IMR-90 (cell line): ENCODE data around the gene PCDHA4. TPM values are rescaled to one million over a fixed set of nuclear protein-coding genes. Genes with fewer than 3 reads are reported as not detected.

ENCODE experiments used
- ATAC-seq: fragments of 200-7000 bp; cut with Tn5 transposase; 2 replicates; pipeline ENCODE4 v1.9.1; 2020; ENCODE audit warnings: low read depth, mild to moderate bottlenecking, moderate library complexity
- BruUV-seq: library from RNA; stranded (reverse); fragments of 400-500 nt; replicated peaks from 2 replicates; lab custom pipeline; 2021; lab: Mats Ljungman, UMichigan
- CTCF ChIA-PET: fragments of 300-600 bp; formaldehyde crosslinking; extraction: SDS; loops from one replicate; lab custom pipeline; 2021; ENCODE audit warnings: antibody characterized with exemption; lab: Yijun Ruan, JAX
- POLR2A ChIA-PET: fragments of 300-600 bp; sonication (Branson Sonifier 250); formaldehyde crosslinking; loops from one replicate; lab custom pipeline; 2022; ENCODE audit warnings: antibody characterized with exemption; ENCODE audit not compliant: unreplicated experiment; lab: Charles Lee
- DNase-seq: peaks from one replicate; pipeline ENCODE4 v3.0.0; 2013
- H2AFZ ChIP-seq: replicated peaks from 2 replicates; pipeline ENCODE3; 2013; ENCODE audit warnings: low read length, mild to moderate bottlenecking; ENCODE audit not compliant: poor library complexity
- H2AK5ac ChIP-seq: 2 replicates; pipeline ENCODE4 v1.6.1; 2013; ENCODE audit warnings: low read depth, low read length, inconsistent platforms
- H2AK9ac ChIP-seq: replicated peaks from 2 replicates; pipeline ENCODE3; 2013; ENCODE audit warnings: mild to moderate bottlenecking, low read depth, low read length, moderate library complexity; ENCODE audit not compliant: poor library complexity
- H2BK120ac ChIP-seq: 2 replicates; pipeline ENCODE4 v1.6.1; 2013; ENCODE audit warnings: low read depth, low read length, inconsistent platforms
- H2BK15ac ChIP-seq: 3 replicates; pipeline ENCODE4 v1.6.1; 2013; ENCODE audit warnings: low read depth, low read length, inconsistent platforms
- H2BK20ac ChIP-seq: 2 replicates; pipeline ENCODE4 v1.6.1; 2013; ENCODE audit warnings: low read depth, mild to moderate bottlenecking, inconsistent platforms, low read length, moderate library complexity
- H2BK5ac ChIP-seq: 2 replicates; pipeline ENCODE4 v1.6.1; 2013; ENCODE audit warnings: mild to moderate bottlenecking, low read depth, low read length, inconsistent platforms; ENCODE audit not compliant: poor library complexity, severe bottlenecking
- H3K14ac ChIP-seq: replicated peaks from 2 replicates; pipeline ENCODE4 v1.6.1; 2013; ENCODE audit warnings: low read depth, low read length, inconsistent platforms
- H3K18ac ChIP-seq: 2 replicates; pipeline ENCODE4 v1.6.1; 2013; ENCODE audit warnings: low read depth, low read length, control low read depth
- H3K23ac ChIP-seq: 2 replicates; pipeline ENCODE4 v1.6.1; 2013; ENCODE audit warnings: low read depth, low read length, inconsistent platforms
- H3K27ac ChIP-seq: 2 replicates; pipeline ENCODE4 v1.5.1; 2013; ENCODE audit warnings: mild to moderate bottlenecking, control low read depth, low read length; ENCODE audit not compliant: insufficient read depth
- H3K27me3 ChIP-seq: 2 replicates; pipeline ENCODE4 v1.6.1; 2013; ENCODE audit warnings: low read length; ENCODE audit not compliant: control insufficient read depth, insufficient read depth
- H3K36me3 ChIP-seq: 2 replicates; pipeline ENCODE4 v1.6.1; 2013; ENCODE audit warnings: low read length, mixed read lengths; ENCODE audit not compliant: control insufficient read depth, insufficient read depth
- H3K4ac ChIP-seq: 2 replicates; pipeline ENCODE4 v1.6.1; 2013; ENCODE audit warnings: low read depth, low read length, inconsistent platforms
- H3K4me1 ChIP-seq: 2 replicates; pipeline ENCODE4 v1.6.1; 2013; ENCODE audit warnings: low read length, mixed read lengths; ENCODE audit not compliant: control insufficient read depth, insufficient read depth
- H3K4me2 ChIP-seq: 2 replicates; pipeline ENCODE4 v1.6.1; 2013; ENCODE audit warnings: low read depth, mild to moderate bottlenecking, control low read depth, low read length, moderate library complexity
- H3K4me3 ChIP-seq: 2 replicates; pipeline ENCODE4 v1.5.1; 2013; ENCODE audit warnings: low read depth, mild to moderate bottlenecking, control low read depth, low read length, moderate library complexity; ENCODE audit not compliant: insufficient read depth
- H3K56ac ChIP-seq: 2 replicates; pipeline ENCODE4 v1.6.1; 2013; ENCODE audit warnings: low read length, inconsistent platforms; ENCODE audit not compliant: insufficient read depth; ENCODE audit errors: extremely low read depth
- H3K79me1 ChIP-seq, 2 experiments: 2 replicates each; pipeline ENCODE4 v1.6.1; 2013; ENCODE audit warnings: low read length in 2 of 2, inconsistent platforms in 1 of 2, low read depth in 1 of 2
- H3K9ac ChIP-seq: 2 replicates; pipeline ENCODE4 v1.6.1; 2013; ENCODE audit warnings: low read depth, low read length, control low read depth
- H3K9me1 ChIP-seq: 2 replicates; pipeline ENCODE4 v1.6.1; 2013; ENCODE audit warnings: low read length, inconsistent platforms; ENCODE audit not compliant: insufficient read depth
- H3K9me3 ChIP-seq: 2 replicates; pipeline ENCODE4 v1.6.1; 2013; ENCODE audit warnings: low read length; ENCODE audit not compliant: control insufficient read depth, insufficient read depth
- H4K20me1 ChIP-seq: 2 replicates; pipeline ENCODE4 v1.6.1; 2013; ENCODE audit warnings: low read length, inconsistent platforms; ENCODE audit not compliant: insufficient read depth
- H4K5ac ChIP-seq: 2 replicates; pipeline ENCODE4 v1.6.1; 2013; ENCODE audit warnings: mild to moderate bottlenecking, low read depth, low read length, control low read depth
- H4K8ac ChIP-seq, 2 experiments: 2 replicates each; pipeline ENCODE4 v1.6.1; 2013; ENCODE audit warnings: low read depth in 2 of 2, low read length in 2 of 2, control low read depth in 1 of 2, inconsistent platforms in 1 of 2
- H4K91ac ChIP-seq: 2 replicates; pipeline ENCODE4 v1.6.1; 2013; ENCODE audit warnings: low read depth, low read length, inconsistent platforms; ENCODE audit not compliant: insufficient read depth
- CEBPB ChIP-seq: IDR thresholded peaks from 2 replicates; pipeline ENCODE4 v1.6.1; 2012; ENCODE audit warnings: low read depth, low read length, improper control_type of control experiment
- RCOR1 ChIP-seq: IDR thresholded peaks from 2 replicates; pipeline ENCODE4 v1.6.1; 2012; ENCODE audit warnings: mild to moderate bottlenecking, low read length, improper control_type of control experiment; ENCODE audit not compliant: insufficient replicate concordance
- WGBS, 2 experiments: methylation state at CpG; one replicate each; pipeline versions ENCODE4 v1.1.5 to v1.1.7; 2013; ENCODE audit warnings: missing lambda C conversion rate in 2 of 2; ENCODE audit not compliant: insufficient read length in 1 of 2; ENCODE audit errors: extremely low coverage in 2 of 2; 5-methylcytosine and 5-hydroxymethylcytosine counted together
- dilution Hi-C: fragments of 300-500 bp; cut with HindIII; formaldehyde crosslinking; loops from one replicate; pipeline ENCODE4 v1.14.3; 2018; ENCODE audit warnings: low sequenced_read_pairs; ENCODE audit not compliant: unreplicated experiment
- in situ Hi-C: fragments of 300-500 bp; cut with MboI; formaldehyde crosslinking; loops from 3 replicates; pipeline ENCODE4 v1.14.3; 2019; ENCODE audit warnings: low sequenced_read_pairs, inconsistent platforms, mixed read lengths
- intact Hi-C: fragments of 100-400 bp; cut with micrococcal nuclease; formaldehyde crosslinking; loops from 2 replicates; pipeline ENCODE4 v1.10.0; 2022
- polyA plus RNA-seq, 3 experiments: library from polyadenylated mRNA; depleted of rRNA; stranded (reverse); fragments of >200 nt; gene quantifications; 2 replicates each; pipeline ENCODE4 v1.2.3, GENCODE V29; 2012; ENCODE audit warnings: low replicate concordance in 1 of 3
- total RNA-seq: library from RNA; depleted of rRNA; stranded (reverse); fragments of >200 nt; gene quantifications from 2 replicates; pipeline ENCODE4 v1.2.3, GENCODE V29; 2012
- TF ChIP-seq, protein P1 (sequence below): conservative IDR thresholded peaks from 2 replicates; pipeline ENCODE4 v1.5.1; 2012; ENCODE audit warnings: mild to moderate bottlenecking, low read depth, low read length, improper control_type of control experiment

Gene PCDHA4
- total and polyA plus RNA-seq, 2 of the 4 experiments (the other 2 are of a cell fraction): under 0.01 to 0.02 TPM

DNA sequence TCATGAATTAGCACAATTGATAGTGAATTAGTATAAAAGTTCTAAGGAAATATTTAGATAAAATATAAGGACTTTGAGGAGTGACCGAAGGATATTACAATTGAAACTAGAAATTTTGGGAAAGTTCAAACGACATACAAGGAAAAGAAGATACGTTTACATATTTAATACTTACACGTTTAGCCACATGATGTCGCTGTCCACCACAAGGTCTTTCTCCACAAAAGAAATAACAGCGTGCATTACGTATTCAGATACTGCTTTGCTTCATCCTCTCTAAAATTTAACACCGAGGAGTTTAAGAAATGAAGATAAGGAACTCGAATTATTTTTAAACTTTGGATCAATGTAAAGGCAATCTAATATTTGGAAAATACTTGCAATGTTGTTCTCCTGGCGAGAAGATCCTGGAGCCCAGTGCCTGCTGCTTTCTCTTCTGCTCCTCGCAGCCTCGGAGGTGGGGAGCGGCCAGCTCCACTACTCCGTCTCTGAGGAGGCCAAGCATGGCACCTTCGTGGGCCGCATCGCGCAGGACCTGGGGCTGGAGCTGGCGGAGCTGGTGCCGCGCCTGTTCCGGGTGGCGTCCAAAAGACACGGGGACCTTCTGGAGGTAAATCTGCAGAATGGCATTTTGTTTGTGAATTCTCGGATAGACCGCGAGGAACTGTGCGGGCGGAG lies 5.9 kb upstream of the PCDHA4 start, which contains the start of gene PCDHA3:
Gene PCDHA3 (plus strand): TSS at position 242 of the 678 bp plus-strand sequence.
- ChIA-PET POLR2A (no interaction called here), CTCF (no interaction called here)
- ATAC-seq (no peak), DNase-seq (peak; percentile 1)
- no peak within 1 kb of the TSS for H3K18ac ChIP-seq
- intact Hi-C loops: no loop called here
- H4K5ac ChIP-seq: no peak within 1 kb of the TSS
- no peak within 1 kb of the TSS for H2AK5ac ChIP-seq
- no peak within 1 kb of the TSS for H4K8ac ChIP-seq
- no peak within 1 kb of the TSS for H3K27ac ChIP-seq
- H3K56ac ChIP-seq: no peak within 1 kb of the TSS
- in situ Hi-C loops: no loop called here
- WGBS, 2 experiments: 30% methylated on average over 6 of the region's 29 CpGs; no CpG with 5 or more reads in 1 of the 2 experiments
- H3K4me2 ChIP-seq: peak within 1 kb of the TSS; percentile 50
- H3K23ac ChIP-seq: no peak within 1 kb of the TSS
- H3K36me3 ChIP-seq: no peaks in the 10 kb centered on the region
- H4K91ac ChIP-seq: no peak within 1 kb of the TSS
- H3K79me1 ChIP-seq: no peaks in the 10 kb centered on the region
- no peak within 1 kb of the TSS for H3K14ac ChIP-seq
- no TSS peak for BruUV-seq
- H3K4me1 ChIP-seq: no peaks in the 10 kb centered on the region
- H2AFZ ChIP-seq: no peak within 1 kb of the TSS
- TF ChIP-seq RCOR1 (no peak), CEBPB (no peak)
- TF ChIP-seq, protein P1, sequence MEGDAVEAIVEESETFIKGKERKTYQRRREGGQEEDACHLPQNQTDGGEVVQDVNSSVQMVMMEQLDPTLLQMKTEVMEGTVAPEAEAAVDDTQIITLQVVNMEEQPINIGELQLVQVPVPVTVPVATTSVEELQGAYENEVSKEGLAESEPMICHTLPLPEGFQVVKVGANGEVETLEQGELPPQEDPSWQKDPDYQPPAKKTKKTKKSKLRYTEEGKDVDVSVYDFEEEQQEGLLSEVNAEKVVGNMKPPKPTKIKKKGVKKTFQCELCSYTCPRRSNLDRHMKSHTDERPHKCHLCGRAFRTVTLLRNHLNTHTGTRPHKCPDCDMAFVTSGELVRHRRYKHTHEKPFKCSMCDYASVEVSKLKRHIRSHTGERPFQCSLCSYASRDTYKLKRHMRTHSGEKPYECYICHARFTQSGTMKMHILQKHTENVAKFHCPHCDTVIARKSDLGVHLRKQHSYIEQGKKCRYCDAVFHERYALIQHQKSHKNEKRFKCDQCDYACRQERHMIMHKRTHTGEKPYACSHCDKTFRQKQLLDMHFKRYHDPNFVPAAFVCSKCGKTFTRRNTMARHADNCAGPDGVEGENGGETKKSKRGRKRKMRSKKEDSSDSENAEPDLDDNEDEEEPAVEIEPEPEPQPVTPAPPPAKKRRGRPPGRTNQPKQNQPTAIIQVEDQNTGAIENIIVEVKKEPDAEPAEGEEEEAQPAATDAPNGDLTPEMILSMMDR: peak; percentile 30
- H3K9me3 ChIP-seq: peaks cover 26% of the 10 kb centered on the region
- H3K9me1 ChIP-seq: no peaks in the 10 kb centered on the region
- H4K20me1 ChIP-seq: no peaks in the 10 kb centered on the region
- no peak within 1 kb of the TSS for H3K4ac ChIP-seq
- no peak within 1 kb of the TSS for H2BK20ac ChIP-seq
- no peak within 1 kb of the TSS for H2BK120ac ChIP-seq
- no peak within 1 kb of the TSS for H3K9ac ChIP-seq
- H3K4me3 ChIP-seq: peak within 1 kb of the TSS; percentile 36; the same call in 1 of the 2 replicates
- H2AK9ac ChIP-seq: no peak within 1 kb of the TSS
- dilution Hi-C loops: no loop called here
- no peak within 1 kb of the TSS for H2BK15ac ChIP-seq
- H3K27me3 ChIP-seq: no peaks in the 10 kb centered on the region
- no peak within 1 kb of the TSS for H2BK5ac ChIP-seq
